ENCODE measurements around the gene CALN1.

DNA sequence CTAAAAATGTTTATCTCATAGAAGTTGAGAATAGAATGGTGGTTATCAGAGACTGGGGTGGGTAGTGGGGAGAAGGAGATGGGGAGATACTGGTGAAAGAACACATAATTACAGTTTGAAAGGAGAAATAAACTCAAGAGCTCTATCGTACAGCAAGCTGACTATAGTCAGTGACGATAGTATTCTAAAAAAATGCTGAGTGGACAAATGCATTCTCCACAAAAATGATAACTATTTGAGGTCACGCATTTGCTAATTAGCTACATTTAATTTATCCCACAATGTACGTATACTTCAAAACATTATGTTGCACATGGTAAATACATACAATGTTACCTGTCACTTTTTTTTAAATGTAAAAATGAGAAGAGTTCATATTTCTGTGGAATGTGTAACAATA, 507.7 kb downstream of the CALN1 start:
- TF ChIP-seq YY1 (IDR thresholded peaks at IDR 0.05; ENCODE audit: insufficient read depth, insufficient read length) (no peak), ZNF274 (IDR thresholded peaks at IDR 0.05; ENCODE audit: low read depth, low read length) (no peak)
